Neutrophil (primary cell): Measurements from ENCODE around the gene RPL10.

Experiments used
- H3K27ac ChIP-seq: fragments of 200-600 bp; sonication (generic); 2 replicates; pipeline ENCODE4 v1.5.1; 2016; ENCODE audit warnings: mild to moderate bottlenecking, moderate library complexity
- H3K27me3 ChIP-seq: fragments of 200-600 bp; sonication (generic); 2 replicates; pipeline ENCODE4 v1.6.0; 2016; ENCODE audit warnings: mild to moderate bottlenecking
- H3K36me3 ChIP-seq: fragments of 200-600 bp; sonication (generic); 2 replicates; pipeline ENCODE4 v1.5.1; 2017
- H3K4me1 ChIP-seq, 2 experiments: fragments of 200-600 bp in 1 of 2; sonication (generic) in 1 of 2; 1 replicate in 1 of 2; 2 replicates in 1 of 2; pipeline versions ENCODE4 v1.5.1 to v1.6.1; 2013 to 2016; ENCODE audit warnings: low read depth in 1 of 2, low read length in 1 of 2, mild to moderate bottlenecking in 1 of 2, moderate library complexity in 1 of 2; ENCODE audit not compliant: control insufficient read depth in 1 of 2, insufficient read depth in 1 of 2
- H3K4me3 ChIP-seq, 2 experiments: fragments of 200-600 bp in 1 of 2; sonication (generic) in 1 of 2; 1 replicate in 1 of 2; 2 replicates in 1 of 2; pipeline ENCODE4 v1.5.1; 2013 to 2016; ENCODE audit warnings: low read depth in 1 of 2, low read length in 1 of 2, mild to moderate bottlenecking in 1 of 2, moderate library complexity in 1 of 2
- H3K9me3 ChIP-seq: fragments of 200-600 bp; sonication (generic); 2 replicates; pipeline ENCODE4 v1.5.1; 2016
- CTCF ChIP-seq: fragments of 200-600 bp; sonication (generic); IDR thresholded peaks from 2 replicates; pipeline ENCODE4 v1.5.1; 2016; ENCODE audit warnings: antibody characterized with exemption

RPL10 gene

GRCh38 chrX:154376774-154377173, 21.4 kb upstream of the RPL10 start:
- H3K9me3 ChIP-seq: no peaks in the 10 kb centered on the region
- H3K4me3 ChIP-seq: no peak overlapping the region
- H3K36me3 ChIP-seq: no peaks in the 10 kb centered on the region
- peaks cover 47 to 49% of the 10 kb centered on the region in 2 experiments for H3K4me1 ChIP-seq
- H3K27ac ChIP-seq: no peak overlapping the region
- no peak for TF ChIP-seq CTCF
- no peaks in the 10 kb centered on the region for H3K27me3 ChIP-seq

GRCh38 chrX:154378059-154378798, 19.9 kb upstream of the RPL10 start:
- H3K27me3 ChIP-seq: no peaks in the 10 kb centered on the region
- H3K4me1 ChIP-seq: peaks cover 33 to 35% of the 10 kb centered on the region in 2 experiments
- H3K27ac ChIP-seq: peak overlapping the region; percentile 97
- no peak for TF ChIP-seq CTCF
- no peaks in the 10 kb centered on the region for H3K9me3 ChIP-seq
- no peaks in the 10 kb centered on the region for H3K36me3 ChIP-seq
- H3K4me3 ChIP-seq: peak overlapping the region; percentile 61 to 69

- Histone ChIP-seq H3K9me3 (no peaks in the 10 kb centered on the region), H3K4me3 (peak within 1 kb of the TSS; percentile 64 to 69), H3K36me3 (no peaks in the 10 kb centered on the region), H3K27me3 (no peaks in the 10 kb centered on the region), H3K27ac (peak within 1 kb of the TSS; percentile 97), H3K4me1 (peaks cover 25 to 27% of the 10 kb centered on the region in 2 experiments)
- peak; percentile 87 for TF ChIP-seq CTCF
Observed at GRCh38 chrX:154378799-154379568, 19.2 kb upstream of the RPL10 start, which contains the start of gene EMD. Gene EMD (plus strand): TSS chrX:154379295. CDS start chrX:154379485, 190 bp downstream.

DNA sequence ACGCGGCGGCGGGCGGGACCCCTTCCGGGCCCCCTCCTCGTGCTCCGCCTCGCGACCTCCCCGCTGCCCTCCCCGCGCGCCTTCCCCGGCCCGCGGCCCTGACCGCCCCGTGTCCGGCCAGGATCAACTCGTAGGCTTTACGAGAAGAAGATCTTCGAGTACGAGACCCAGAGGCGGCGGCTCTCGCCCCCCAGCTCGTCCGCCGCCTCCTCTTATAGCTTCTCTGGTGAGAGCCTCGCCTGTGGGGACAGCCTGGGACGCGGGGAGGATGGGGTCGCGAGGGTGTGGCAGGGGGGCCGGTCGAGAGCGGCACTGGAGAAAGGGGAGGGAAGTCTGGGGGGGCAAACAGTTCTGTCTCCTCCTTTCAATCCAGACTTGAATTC, 18.6 kb upstream of the RPL10 start:
- no peaks in the 10 kb centered on the region for H3K36me3 ChIP-seq
- peaks cover 25 to 28% of the 10 kb centered on the region in 2 experiments for H3K4me1 ChIP-seq
- TF ChIP-seq CTCF: no peak
- no peaks in the 10 kb centered on the region for H3K27me3 ChIP-seq
- H3K27ac ChIP-seq: peak overlapping the region; percentile 97
- peak overlapping the region; percentile 64 for H3K4me3 ChIP-seq
- H3K9me3 ChIP-seq: no peaks in the 10 kb centered on the region

- no peaks in the 10 kb centered on the region for H3K9me3 ChIP-seq
- H3K36me3 ChIP-seq: no peaks in the 10 kb centered on the region
- peak overlapping the region; percentile 97 for H3K27ac ChIP-seq
- no peaks in the 10 kb centered on the region for H3K27me3 ChIP-seq
- no peak for TF ChIP-seq CTCF
- peaks cover 23 to 25% of the 10 kb centered on the region in 2 experiments for H3K4me1 ChIP-seq
- peak overlapping the region; percentile 64 for H3K4me3 ChIP-seq
Observed at GRCh38 chrX:154380153-154380552, 18.0 kb upstream of the RPL10 start.
